Mesodermal cell (in vitro differentiated cells): Measurements from ENCODE around the gene LPO.

Experiments used
- H3K27ac ChIP-seq: 2 replicates; pipeline ENCODE4 v1.7.0; 2013; ENCODE audit warnings: mild to moderate bottlenecking, low read depth, low read length, moderate library complexity; ENCODE audit not compliant: severe bottlenecking
- H3K36me3 ChIP-seq: 2 replicates; pipeline ENCODE4 v1.7.1; 2013; ENCODE audit warnings: mild to moderate bottlenecking, low read length, moderate library complexity; ENCODE audit not compliant: control insufficient read depth, insufficient read depth
- H3K4me1 ChIP-seq: one replicate; pipeline ENCODE4 v1.7.1; 2013; ENCODE audit warnings: mild to moderate bottlenecking, low read length; ENCODE audit not compliant: insufficient read depth, control insufficient read depth, poor library complexity, severe bottlenecking
- H3K4me3 ChIP-seq: 2 replicates; pipeline ENCODE4 v1.7.0; 2013; ENCODE audit warnings: low read length, control low read depth, mild to moderate bottlenecking; ENCODE audit not compliant: insufficient read depth, poor library complexity, severe bottlenecking; ENCODE audit errors: extremely low read depth
- H3K9me3 ChIP-seq: 2 replicates; pipeline ENCODE4 v1.7.1; 2013; ENCODE audit warnings: mild to moderate bottlenecking, low read length, moderate library complexity; ENCODE audit not compliant: control insufficient read depth
- WGBS, 2 experiments: methylation state at CpG; one replicate each; pipeline ENCODE4 v1.1.5; 2013; ENCODE audit warnings: missing lambda C conversion rate in 2 of 2; ENCODE audit not compliant: insufficient coverage in 2 of 2; 5-methylcytosine and 5-hydroxymethylcytosine counted together

Gene LPO

GRCh38 chr17:58270476-58271215 is 32.3 kb downstream of the LPO start:
- Histone ChIP-seq H3K27ac (no peak overlapping the region), H3K4me3 (no peak overlapping the region), H3K36me3 (no peaks in the 10 kb centered on the region), H3K4me1 (no peaks in the 10 kb centered on the region), H3K9me3 (no peaks in the 10 kb centered on the region)
- 88 to 92% methylated on average over 11 to 13 of the region's 15 CpGs for WGBS, 2 experiments

DNA sequence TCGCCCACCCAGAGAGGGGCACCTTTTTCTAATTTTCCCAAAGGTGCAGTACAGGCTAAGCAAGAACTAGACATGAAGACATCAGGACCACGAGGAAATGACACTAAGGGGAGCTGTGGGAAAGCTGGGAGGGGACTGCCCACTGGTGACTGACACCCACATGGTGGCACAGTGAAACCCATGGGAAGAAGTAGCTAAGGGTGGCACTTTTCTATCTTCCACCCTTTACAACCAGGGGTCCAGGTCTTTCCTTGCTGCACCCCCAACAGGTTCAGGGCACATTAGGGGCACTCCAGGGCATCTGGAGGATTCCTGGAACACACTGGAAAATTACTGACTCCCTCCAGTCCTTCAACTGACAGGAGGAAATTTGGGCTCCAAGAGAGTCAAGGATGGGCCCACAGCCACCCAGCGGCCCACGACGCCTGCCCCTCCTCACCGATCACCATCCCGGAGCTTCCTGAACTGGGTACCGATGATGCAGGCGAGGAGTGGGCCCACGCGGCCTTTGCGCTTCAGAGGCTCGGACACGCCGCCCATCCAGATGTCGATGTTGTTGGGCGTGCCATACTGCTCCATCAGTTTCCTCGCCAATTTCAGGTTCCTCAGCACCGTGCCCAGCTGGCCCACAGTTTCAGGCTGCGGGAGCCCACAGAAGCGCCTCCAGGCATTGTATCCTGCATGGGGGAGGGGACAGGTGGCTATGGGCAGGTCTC is 33.0 kb downstream of the LPO start:
- Histone ChIP-seq H3K27ac (no peak overlapping the region), H3K4me1 (no peaks in the 10 kb centered on the region), H3K36me3 (no peaks in the 10 kb centered on the region), H3K9me3 (no peaks in the 10 kb centered on the region), H3K4me3 (no peak overlapping the region)
- WGBS, 2 experiments = 92 to 95% methylated on average over 18 to 19 of the region's 21 CpGs

DNA sequence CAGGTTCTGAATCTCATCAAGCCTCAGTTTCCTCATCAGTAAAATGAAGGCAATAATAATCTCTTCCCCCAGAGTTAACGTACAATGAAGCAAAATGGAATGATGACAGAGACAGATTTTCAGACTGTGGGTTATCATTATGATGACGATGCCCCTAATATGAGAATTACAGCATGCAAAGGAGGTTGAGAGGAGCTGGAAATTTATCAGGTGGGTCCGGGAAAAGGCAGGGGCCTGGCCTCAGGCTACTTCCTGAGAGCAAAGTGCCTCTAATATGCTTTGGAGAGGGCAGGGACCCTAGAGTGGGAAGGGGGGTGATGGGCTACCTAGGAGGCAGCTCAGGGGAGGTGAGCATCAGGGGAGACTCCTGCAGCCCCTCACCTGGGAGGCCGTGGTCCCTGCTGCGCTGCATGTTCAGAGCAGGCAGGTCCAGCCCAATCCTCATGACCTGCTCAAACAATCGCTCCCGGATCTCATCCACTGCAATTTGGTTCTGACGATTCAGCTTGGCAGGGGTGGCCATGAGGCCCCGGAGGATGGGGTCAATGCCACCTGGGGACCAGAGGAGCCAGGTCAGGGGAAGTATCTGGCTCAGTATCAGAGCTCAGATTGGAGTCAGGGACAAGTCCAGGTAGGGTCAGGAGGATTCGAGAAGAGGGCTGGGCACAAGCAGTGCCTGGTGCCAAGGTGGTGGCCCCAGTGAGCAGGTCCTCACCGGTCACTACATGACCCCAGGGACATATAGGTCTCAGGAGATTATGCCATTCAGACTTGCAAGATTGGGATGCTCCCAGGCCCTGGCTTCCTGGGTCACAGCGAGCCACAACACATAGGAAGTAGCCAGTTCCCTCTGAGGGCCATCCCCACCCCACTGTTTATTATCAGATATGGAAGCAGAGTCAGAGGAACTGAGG is 34.2 kb downstream of the LPO start:
- 87 to 94% methylated on average over 10 of the region's 12 CpGs for WGBS, 2 experiments
- Histone ChIP-seq H3K9me3 (no peaks in the 10 kb centered on the region), H3K27ac (no peak overlapping the region), H3K36me3 (no peaks in the 10 kb centered on the region), H3K4me3 (no peak overlapping the region), H3K4me1 (no peaks in the 10 kb centered on the region)

- Histone ChIP-seq H3K4me1 (no peaks in the 10 kb centered on the region), H3K36me3 (no peaks in the 10 kb centered on the region), H3K4me3 (no peak overlapping the region), H3K9me3 (no peaks in the 10 kb centered on the region), H3K27ac (no peak overlapping the region)
- WGBS, 2 experiments = 91 to 94% methylated on average over 8 to 11 of the region's 15 CpGs
Measured at GRCh38 chr17:58273453-58274104, 35.2 kb downstream of the LPO start.

DNA sequence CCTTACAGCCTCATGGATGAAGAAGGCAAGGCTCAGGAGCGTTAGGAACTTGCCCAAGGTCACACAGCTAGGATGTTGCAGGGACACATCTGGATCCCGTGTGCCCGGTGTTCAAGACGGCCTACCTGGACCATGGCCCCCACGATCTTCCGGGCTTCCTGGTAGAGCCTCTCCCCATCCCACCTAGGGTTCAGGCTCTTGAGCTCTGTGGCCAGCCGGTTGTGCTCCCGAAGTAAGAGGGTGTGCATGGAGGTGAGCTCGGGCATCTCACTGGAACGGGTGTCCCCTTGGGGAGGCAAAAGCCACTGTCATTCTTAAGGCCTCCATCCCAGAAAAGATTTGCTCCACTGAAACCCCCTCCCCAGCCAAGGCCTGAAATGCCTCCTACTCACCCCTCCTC is 37.0 kb downstream of the LPO start:
- no peaks in the 10 kb centered on the region for H3K36me3 ChIP-seq
- no peak overlapping the region for H3K4me3 ChIP-seq
- H3K4me1 ChIP-seq = no peaks in the 10 kb centered on the region
- H3K9me3 ChIP-seq = no peaks in the 10 kb centered on the region
- WGBS, 2 experiments = 87 to 91% methylated on average over 9 to 10 of the region's 10 CpGs
- H3K27ac ChIP-seq = no peak overlapping the region

- no peak overlapping the region for H3K4me3 ChIP-seq
- 39 to 49% methylated on average over 2 of the region's 2 CpGs for WGBS, 2 experiments
Measured at GRCh38 chr17:58276423-58276822, 38.0 kb downstream of the LPO start.

DNA sequence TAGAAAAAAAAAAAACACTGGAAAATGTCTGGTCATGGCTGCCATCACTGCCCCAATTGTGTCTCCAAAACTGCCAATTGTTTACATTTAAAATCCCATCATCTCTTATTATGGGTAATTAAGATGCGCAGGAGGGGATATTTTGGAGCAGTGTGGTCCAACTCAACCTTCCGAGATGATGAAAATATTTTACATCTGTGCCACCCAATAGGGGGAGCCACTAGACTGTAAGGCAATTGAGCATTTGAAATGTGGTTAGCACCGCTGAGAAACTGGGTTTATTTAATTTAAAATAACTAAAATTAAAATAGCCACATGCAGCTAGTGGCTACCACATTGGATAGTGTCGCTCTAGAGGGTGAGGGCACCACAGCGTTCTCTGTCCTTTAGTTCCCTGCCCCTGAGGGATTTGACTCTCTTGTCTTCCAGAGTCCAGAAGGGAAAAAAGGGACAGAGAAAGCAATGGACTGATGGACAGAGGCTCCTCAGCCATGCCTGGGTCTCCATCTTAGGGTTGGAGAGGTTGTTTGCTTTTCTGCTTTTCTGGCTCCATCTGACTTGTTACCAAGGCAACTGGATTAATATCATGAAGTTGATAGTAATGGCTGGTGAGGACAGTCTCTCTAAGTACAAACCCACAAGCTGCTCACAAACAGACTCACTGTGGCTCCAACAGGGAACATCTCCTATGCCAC is 38.9 kb downstream of the LPO start:
- no peaks in the 10 kb centered on the region for H3K9me3 ChIP-seq
- no peaks in the 10 kb centered on the region for H3K36me3 ChIP-seq
- H3K4me1 ChIP-seq = no peaks in the 10 kb centered on the region
- 83 to 100% methylated on average over 1 to 2 of the region's 5 CpGs for WGBS, 2 experiments
- H3K27ac ChIP-seq = no peak overlapping the region
- H3K4me3 ChIP-seq = no peak overlapping the region

More at GRCh38 chr17:58276423-58276822, 38.0 kb downstream of the LPO start:
- H3K27ac ChIP-seq = no peak overlapping the region
- H3K9me3 ChIP-seq = no peaks in the 10 kb centered on the region
- H3K36me3 ChIP-seq = no peaks in the 10 kb centered on the region
- no peaks in the 10 kb centered on the region for H3K4me1 ChIP-seq

- Histone ChIP-seq H3K4me1 (no peaks in the 10 kb centered on the region), H3K36me3 (no peaks in the 10 kb centered on the region), H3K27ac (no peak overlapping the region), H3K9me3 (no peaks in the 10 kb centered on the region), H3K4me3 (no peak overlapping the region)
- WGBS, 2 experiments = 93 to 95% methylated on average over 31 to 34 of the region's 36 CpGs
Measured at GRCh38 chr17:58277802-58278595, 39.6 kb downstream of the LPO start.

- H3K4me3 ChIP-seq = no peak overlapping the region
- 85 to 89% methylated on average over 4 to 5 of the region's 5 CpGs for WGBS, 2 experiments
- no peaks in the 10 kb centered on the region for H3K36me3 ChIP-seq
- no peak overlapping the region for H3K27ac ChIP-seq
- H3K4me1 ChIP-seq = no peaks in the 10 kb centered on the region
- no peaks in the 10 kb centered on the region for H3K9me3 ChIP-seq
Measured at GRCh38 chr17:58278661-58279015, 40.3 kb downstream of the LPO start.
